Mammary epithelial cell (primary cell): ENCODE measurements around the gene GRIFIN.

Experiments used
- EZH2 ChIP-seq: IDR thresholded peaks from 2 replicates; pipeline ENCODE4 v1.6.1; 2012; ENCODE audit warnings: low read length, inconsistent platforms, borderline replicate concordance
- TF ChIP-seq, protein P1 (sequence below), 2 donors: IDR thresholded peaks in 1 of 2; conservative IDR thresholded peaks in 1 of 2; 2 replicates each; pipeline ENCODE4 v1.5.1; 2011 to 2012; ENCODE audit warnings: inconsistent platforms in 2 of 2, low read length in 2 of 2, mild to moderate bottlenecking in 2 of 2, control low read depth in 1 of 2, low read depth in 1 of 2; ENCODE audit not compliant: insufficient read depth in 1 of 2; ENCODE audit errors: extremely low read depth in 1 of 2

DNA sequence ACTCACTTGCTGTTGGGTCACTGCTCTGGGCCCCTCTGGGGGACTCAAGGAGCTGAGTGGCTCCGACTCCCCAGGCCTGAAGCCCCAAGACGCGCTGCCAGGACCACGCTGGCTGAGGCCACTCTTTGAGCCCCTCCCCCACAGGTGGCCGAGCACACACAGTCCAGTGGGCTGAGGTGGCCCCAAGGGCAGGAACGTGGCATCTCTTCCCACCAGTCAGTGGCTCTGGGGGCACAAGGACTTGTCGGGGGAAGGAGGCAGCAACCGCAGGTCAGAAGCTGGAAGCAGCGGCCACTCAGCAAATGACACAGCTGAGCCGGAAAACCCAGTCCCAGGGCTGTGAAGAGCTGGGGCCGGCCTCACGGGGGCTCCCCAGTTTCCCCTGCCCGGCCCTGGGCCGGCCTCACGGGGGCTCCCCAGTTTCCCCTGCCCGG is 24.1 kb downstream of the GRIFIN start:
- TF ChIP-seq, protein P1, sequence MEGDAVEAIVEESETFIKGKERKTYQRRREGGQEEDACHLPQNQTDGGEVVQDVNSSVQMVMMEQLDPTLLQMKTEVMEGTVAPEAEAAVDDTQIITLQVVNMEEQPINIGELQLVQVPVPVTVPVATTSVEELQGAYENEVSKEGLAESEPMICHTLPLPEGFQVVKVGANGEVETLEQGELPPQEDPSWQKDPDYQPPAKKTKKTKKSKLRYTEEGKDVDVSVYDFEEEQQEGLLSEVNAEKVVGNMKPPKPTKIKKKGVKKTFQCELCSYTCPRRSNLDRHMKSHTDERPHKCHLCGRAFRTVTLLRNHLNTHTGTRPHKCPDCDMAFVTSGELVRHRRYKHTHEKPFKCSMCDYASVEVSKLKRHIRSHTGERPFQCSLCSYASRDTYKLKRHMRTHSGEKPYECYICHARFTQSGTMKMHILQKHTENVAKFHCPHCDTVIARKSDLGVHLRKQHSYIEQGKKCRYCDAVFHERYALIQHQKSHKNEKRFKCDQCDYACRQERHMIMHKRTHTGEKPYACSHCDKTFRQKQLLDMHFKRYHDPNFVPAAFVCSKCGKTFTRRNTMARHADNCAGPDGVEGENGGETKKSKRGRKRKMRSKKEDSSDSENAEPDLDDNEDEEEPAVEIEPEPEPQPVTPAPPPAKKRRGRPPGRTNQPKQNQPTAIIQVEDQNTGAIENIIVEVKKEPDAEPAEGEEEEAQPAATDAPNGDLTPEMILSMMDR (conservative IDR thresholded peaks at IDR 0.05 in 1 of 2, IDR thresholded peaks at IDR 0.05 in 1 of 2; ENCODE audit: extremely low read depth in 1 of 2, insufficient read depth in 1 of 2, low read depth in 1 of 2, low read length in 2 of 2) = no peak
- TF ChIP-seq EZH2 = no peak
